SK-N-SH (cell line): ENCODE measurements around the gene MND1. TPM values are rescaled to one million over a fixed set of nuclear protein-coding genes. Genes with fewer than 3 reads are reported as not detected.

ENCODE experiments used
- CTCF ChIA-PET: fragments of 300-600, 350-600 bp; formaldehyde crosslinking; extraction: SDS; loops from one replicate; lab custom pipeline; 2021; lab: Yijun Ruan, JAX
- POLR2A ChIA-PET: fragments of 350-600 bp; sonication (Branson Sonifier 250); formaldehyde crosslinking; extraction: SDS; loops from one replicate; lab custom pipeline; 2020; ENCODE audit warnings: antibody characterized with exemption, inconsistent platforms; lab: Yijun Ruan, JAX
- DNase-seq: peaks from one replicate; pipeline ENCODE4 v3.0.0; 2012
- H2AFZ ChIP-seq: fragments of 200-600 bp; sonication (generic); 2 replicates; pipeline ENCODE4 v1.8.1; 2016; ENCODE audit warnings: antibody characterized with exemption, mild to moderate bottlenecking, low read depth
- H3F3A ChIP-seq: fragments of 200-600 bp; sonication (generic); replicated peaks from 2 replicates; pipeline ENCODE3; 2016; ENCODE audit warnings: antibody characterized with exemption, mild to moderate bottlenecking; ENCODE audit not compliant: insufficient read depth
- H3K27ac ChIP-seq, 2 experiments: fragments of 200-500 bp in 1 of 2; fragments of 200-600 bp in 1 of 2; sonication (Bioruptor generic) in 1 of 2; sonication (generic), shearing (Covaris generic) in 1 of 2; 2 replicates each; pipeline versions ENCODE4 v1.5.1 to v1.6.1; 2014 to 2016; ENCODE audit warnings: low read depth in 2 of 2, inconsistent platforms in 1 of 2, low read length in 1 of 2, mild to moderate bottlenecking in 1 of 2, mixed read lengths in 1 of 2
- H3K27me3 ChIP-seq: fragments of 200-600 bp; sonication (generic), shearing (Covaris generic); 2 replicates; pipeline ENCODE4 v1.6.1; 2016; ENCODE audit warnings: mixed run types; ENCODE audit not compliant: insufficient read depth
- H3K36me3 ChIP-seq, 2 experiments: fragments of 200-500 bp in 1 of 2; fragments of 200-600 bp in 1 of 2; sonication (Bioruptor generic) in 1 of 2; sonication (generic) in 1 of 2; replicated peaks in 1 of 2; 2 replicates each; pipeline versions ENCODE3 to v1.5.1; 2014 to 2016; ENCODE audit warnings: low read length in 1 of 2, mild to moderate bottlenecking in 1 of 2; ENCODE audit not compliant: insufficient read depth in 2 of 2, control insufficient read depth in 1 of 2
- H3K4me1 ChIP-seq, 2 experiments: fragments of 200-500 bp in 1 of 2; fragments of 200-600 bp in 1 of 2; sonication (Bioruptor generic) in 1 of 2; sonication (generic), shearing (Covaris generic) in 1 of 2; 2 replicates each; pipeline versions ENCODE4 v1.5.1 to v1.6.1; 2014 to 2016; ENCODE audit warnings: low read depth in 1 of 2, low read length in 1 of 2, mixed run types in 1 of 2; ENCODE audit not compliant: insufficient read depth in 2 of 2, control insufficient read depth in 1 of 2
- H3K4me2 ChIP-seq: fragments of 200-600 bp; sonication (generic), shearing (Covaris generic); 2 replicates; pipeline ENCODE4 v1.6.1; 2017; ENCODE audit warnings: mixed run types
- H3K4me3 ChIP-seq, 2 experiments: fragments of 200-500 bp in 1 of 2; fragments of 200-600 bp in 1 of 2; sonication (Bioruptor generic) in 1 of 2; sonication (generic), shearing (Covaris generic) in 1 of 2; 2 replicates each; pipeline versions ENCODE4 v1.5.1 to v1.8.1; 2014 to 2016; ENCODE audit warnings: low read depth in 2 of 2, inconsistent platforms in 1 of 2, low read length in 1 of 2, mild to moderate bottlenecking in 1 of 2, mixed read lengths in 1 of 2, moderate library complexity in 1 of 2
- H3K79me2 ChIP-seq: fragments of 200-600 bp; sonication (generic); 2 replicates; pipeline ENCODE4 v1.8.1; 2017; ENCODE audit warnings: mild to moderate bottlenecking; ENCODE audit not compliant: insufficient read depth
- H3K9ac ChIP-seq: fragments of 200-600 bp; sonication (generic); 2 replicates; pipeline ENCODE4 v1.6.1; 2017; ENCODE audit warnings: mixed run types
- H3K9me2 ChIP-seq: fragments of 200-600 bp; sonication (generic); 2 replicates; pipeline ENCODE4 v1.6.1; 2017; ENCODE audit warnings: mixed run types
- H3K9me3 ChIP-seq: fragments of 200-600 bp; sonication (generic); 2 replicates; pipeline ENCODE4 v1.6.1; 2017; ENCODE audit warnings: mixed run types, mild to moderate bottlenecking, moderate library complexity
- H4K20me1 ChIP-seq: fragments of 200-600 bp; sonication (generic); 2 replicates; pipeline ENCODE4 v1.6.1; 2017; ENCODE audit warnings: mild to moderate bottlenecking, mixed run types; ENCODE audit not compliant: insufficient read depth
- CHD2 ChIP-seq: fragments of 150-350 bp; IDR thresholded peaks from 2 replicates; pipeline ENCODE4 v1.6.1; 2018; ENCODE audit warnings: low read length; ENCODE audit not compliant: partially characterized antibody
- ELF1 ChIP-seq: IDR thresholded peaks from 2 replicates; pipeline ENCODE4 v1.4.0; 2012
- EZH2phosphoT487 ChIP-seq: fragments of 200-600 bp; sonication (generic); IDR thresholded peaks from 2 replicates; pipeline ENCODE4 v1.6.1; 2017; ENCODE audit warnings: low read depth, mixed run types, mild to moderate bottlenecking, antibody characterized with exemption, moderate library complexity, borderline replicate concordance
- FOXJ3 ChIP-seq: sonication (generic); formaldehyde crosslinking; IDR thresholded peaks from 2 replicates; pipeline ENCODE4 v1.5.1; 2020; ENCODE audit warnings: mild to moderate bottlenecking, missing genetic modification reagents
- GABPA ChIP-seq: IDR thresholded peaks from 2 replicates; pipeline ENCODE4 v1.4.0; 2012; ENCODE audit warnings: low read depth, mild to moderate bottlenecking
- GATA2 ChIP-seq: sonication (generic); formaldehyde crosslinking; IDR thresholded peaks from 2 replicates; pipeline ENCODE4 v1.5.0; 2020; ENCODE audit warnings: mild to moderate bottlenecking, missing genetic modification reagents
- JUND ChIP-seq: IDR thresholded peaks from 2 replicates; pipeline ENCODE4 v1.4.0; 2012
- MEF2A ChIP-seq: IDR thresholded peaks from 2 replicates; pipeline ENCODE4 v1.4.0; 2012; ENCODE audit warnings: low read depth, borderline replicate concordance
- NFIC ChIP-seq: IDR thresholded peaks from 2 replicates; pipeline ENCODE4 v1.4.0; 2012; ENCODE audit warnings: borderline replicate concordance
- NRF1 ChIP-seq: IDR thresholded peaks from 2 replicates; pipeline ENCODE4 v1.6.1; 2012; ENCODE audit warnings: low read depth, mild to moderate bottlenecking, low read length
- POLR2AphosphoS5 ChIP-seq: IDR thresholded peaks from 2 replicates; pipeline ENCODE4 v1.6.1; 2012; ENCODE audit warnings: low read depth, low read length
- RAD21 ChIP-seq: IDR thresholded peaks from 2 replicates; pipeline ENCODE4 v1.6.1; 2012; ENCODE audit warnings: mild to moderate bottlenecking, low read length
- RCOR1 ChIP-seq: fragments of 150-350 bp; IDR thresholded peaks from 2 replicates; pipeline ENCODE4 v1.6.1; 2017; ENCODE audit warnings: antibody characterized with exemption, low read length
- RFX5 ChIP-seq: IDR thresholded peaks from 2 replicates; pipeline ENCODE4 v1.6.1; 2012; ENCODE audit warnings: mild to moderate bottlenecking, improper control_type of control experiment, low read length
- RXRA ChIP-seq: IDR thresholded peaks from 2 replicates; pipeline ENCODE4 v1.4.0; 2012; ENCODE audit warnings: low read depth, mild to moderate bottlenecking, borderline replicate concordance
- SIN3A ChIP-seq: IDR thresholded peaks from 2 replicates; pipeline ENCODE4 v1.6.1; 2012; ENCODE audit warnings: low read depth, mild to moderate bottlenecking, low read length, moderate library complexity, borderline replicate concordance
- SMC3 ChIP-seq: IDR thresholded peaks from 2 replicates; pipeline ENCODE4 v1.6.1; 2012; ENCODE audit warnings: low read depth, low read length, improper control_type of control experiment
- TCF12 ChIP-seq: IDR thresholded peaks from 2 replicates; pipeline ENCODE4 v1.4.0; 2012
- TEAD4 ChIP-seq: IDR thresholded peaks from 2 replicates; pipeline ENCODE4 v1.4.0; 2012; ENCODE audit warnings: mild to moderate bottlenecking, borderline replicate concordance; ENCODE audit not compliant: insufficient read depth
- USF1 ChIP-seq: IDR thresholded peaks from 2 replicates; pipeline ENCODE4 v1.4.0; 2012; ENCODE audit warnings: low read depth, borderline replicate concordance
- WGBS: methylation state at CpG from one replicate; pipeline ENCODE4 v1.1.6; 2017; ENCODE audit warnings: low lambda C conversion rate; 5-methylcytosine and 5-hydroxymethylcytosine counted together
- polyA plus RNA-seq, 3 experiments: library from polyadenylated mRNA; depleted of rRNA; stranded (reverse); fragments of >200 nt; gene quantifications; 2 replicates each; pipeline ENCODE4 v1.2.3, GENCODE V29; 2012
- TF ChIP-seq, protein P1 (sequence below): IDR thresholded peaks from 2 replicates; pipeline ENCODE4; 2012
- TF ChIP-seq, protein P2 (sequence below): fragments of 150-350 bp; IDR thresholded peaks from 2 replicates; pipeline ENCODE4 v1.6.1; 2017; ENCODE audit warnings: antibody characterized with exemption, low read length, low read depth, borderline replicate concordance
- TF ChIP-seq, protein P3 (sequence below): fragments of 200-600 bp; sonication (generic); IDR thresholded peaks from 2 replicates; pipeline ENCODE4 v1.6.1; 2017; ENCODE audit warnings: antibody characterized with exemption, mild to moderate bottlenecking, moderate library complexity
- TF ChIP-seq, protein P4 (sequence below): IDR thresholded peaks from 2 replicates; pipeline ENCODE4 v1.4.0; 2012; ENCODE audit warnings: low read depth

The MND1 gene
- polyA plus RNA-seq, 1 of the 3 experiments (the other 2 are of a cell fraction), result 2.4 TPM

DNA sequence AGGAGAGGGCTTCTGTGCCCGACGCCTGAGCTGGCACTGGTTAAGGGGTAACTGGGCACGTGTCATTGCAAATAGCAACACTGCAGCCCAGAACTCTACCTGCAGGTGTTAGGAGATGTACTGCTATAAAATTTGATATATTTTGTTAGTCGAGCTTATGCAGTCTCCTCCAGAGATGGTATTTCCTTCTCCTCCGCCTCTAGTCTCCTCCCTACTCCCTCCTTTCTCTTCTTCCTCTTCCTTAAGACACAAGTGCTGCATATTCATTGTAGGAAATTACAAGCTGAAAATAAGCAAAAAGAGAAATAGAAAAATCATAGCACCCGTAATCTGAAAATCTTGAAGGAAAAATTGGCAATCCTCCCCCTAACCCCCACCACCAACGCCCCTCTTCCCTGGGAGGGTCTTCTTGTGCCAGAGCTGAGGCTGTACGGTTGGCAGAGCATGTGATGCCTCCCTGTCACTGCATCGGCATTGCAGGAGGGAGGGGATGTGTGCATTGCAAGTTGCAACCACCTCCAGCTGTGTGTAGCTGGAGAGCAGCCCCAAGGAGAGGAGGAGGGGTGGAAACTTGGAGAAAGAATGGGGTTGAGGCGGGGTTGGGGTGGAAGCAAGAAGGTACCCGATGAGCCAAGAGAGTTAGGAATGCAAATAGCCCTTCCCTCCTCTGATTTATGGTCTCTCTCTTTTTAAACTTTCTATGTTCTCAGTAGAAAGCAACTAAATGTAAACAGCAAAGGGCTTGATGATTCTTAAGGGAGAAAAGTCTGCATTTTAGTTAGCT is 48.3 kb upstream of the MND1 start:
- Histone ChIP-seq H3K4me2 (no peak overlapping the region), H2AFZ (no peak overlapping the region)

GRCh38 chr4:153297116-153297515 is 47.4 kb upstream of the MND1 start:
- no peak for DNase-seq
- Histone ChIP-seq H3K27ac (no peak overlapping the region), H3K9me2 (no peaks in the 10 kb centered on the region), H4K20me1 (no peaks in the 10 kb centered on the region), H3F3A (no peaks in the 10 kb centered on the region), H3K4me2 (no peak overlapping the region), H3K9ac (no peak overlapping the region), H3K36me3 (peaks cover 44 to 46% of the 10 kb centered on the region in 2 experiments), H3K27me3 (no peaks in the 10 kb centered on the region), H3K4me3 (no peak overlapping the region), H3K9me3 (peaks cover 14% of the 10 kb centered on the region; the same call in 1 of the 2 replicates), H3K4me1 (peaks cover 0 to 6% of the 10 kb centered on the region in 2 experiments; a peak in 2 of 4 replicates), H3K79me2 (0 out of 2 replicates have a peak, but pooled peaks cover 7% of the 10 kb centered on the region), H2AFZ (no peak overlapping the region)
- ChIA-PET POLR2A (no interaction called here), CTCF (interaction anchor here (0.9 to 1.5 kb wide), 3 partner anchors 9 to 154 kb away, joined by 3 read pairs; no protein-coding TSS in a partner anchor)
- WGBS, result 97% methylated on average over 7 of the region's 8 CpGs
- no peak for TF ChIP-seq USF1
- TF ChIP-seq ELF1, result no peak
- no peak for TF ChIP-seq SIN3A
- no peak for TF ChIP-seq RAD21
- no peak for TF ChIP-seq RFX5
- no peak for TF ChIP-seq GATA2
- TF ChIP-seq NFIC, result no peak
- no peak for TF ChIP-seq RXRA
- TF ChIP-seq, protein P1, sequence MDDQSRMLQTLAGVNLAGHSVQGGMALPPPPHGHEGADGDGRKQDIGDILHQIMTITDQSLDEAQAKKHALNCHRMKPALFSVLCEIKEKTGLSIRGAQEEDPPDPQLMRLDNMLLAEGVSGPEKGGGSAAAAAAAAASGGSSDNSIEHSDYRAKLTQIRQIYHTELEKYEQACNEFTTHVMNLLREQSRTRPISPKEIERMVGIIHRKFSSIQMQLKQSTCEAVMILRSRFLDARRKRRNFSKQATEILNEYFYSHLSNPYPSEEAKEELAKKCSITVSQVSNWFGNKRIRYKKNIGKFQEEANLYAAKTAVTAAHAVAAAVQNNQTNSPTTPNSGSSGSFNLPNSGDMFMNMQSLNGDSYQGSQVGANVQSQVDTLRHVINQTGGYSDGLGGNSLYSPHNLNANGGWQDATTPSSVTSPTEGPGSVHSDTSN, result no peak
- TF ChIP-seq, protein P2, sequence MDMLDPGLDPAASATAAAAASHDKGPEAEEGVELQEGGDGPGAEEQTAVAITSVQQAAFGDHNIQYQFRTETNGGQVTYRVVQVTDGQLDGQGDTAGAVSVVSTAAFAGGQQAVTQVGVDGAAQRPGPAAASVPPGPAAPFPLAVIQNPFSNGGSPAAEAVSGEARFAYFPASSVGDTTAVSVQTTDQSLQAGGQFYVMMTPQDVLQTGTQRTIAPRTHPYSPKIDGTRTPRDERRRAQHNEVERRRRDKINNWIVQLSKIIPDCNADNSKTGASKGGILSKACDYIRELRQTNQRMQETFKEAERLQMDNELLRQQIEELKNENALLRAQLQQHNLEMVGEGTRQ, result no peak
- TF ChIP-seq MEF2A, result no peak
- no peak for TF ChIP-seq POLR2AphosphoS5
- TF ChIP-seq, protein P3, sequence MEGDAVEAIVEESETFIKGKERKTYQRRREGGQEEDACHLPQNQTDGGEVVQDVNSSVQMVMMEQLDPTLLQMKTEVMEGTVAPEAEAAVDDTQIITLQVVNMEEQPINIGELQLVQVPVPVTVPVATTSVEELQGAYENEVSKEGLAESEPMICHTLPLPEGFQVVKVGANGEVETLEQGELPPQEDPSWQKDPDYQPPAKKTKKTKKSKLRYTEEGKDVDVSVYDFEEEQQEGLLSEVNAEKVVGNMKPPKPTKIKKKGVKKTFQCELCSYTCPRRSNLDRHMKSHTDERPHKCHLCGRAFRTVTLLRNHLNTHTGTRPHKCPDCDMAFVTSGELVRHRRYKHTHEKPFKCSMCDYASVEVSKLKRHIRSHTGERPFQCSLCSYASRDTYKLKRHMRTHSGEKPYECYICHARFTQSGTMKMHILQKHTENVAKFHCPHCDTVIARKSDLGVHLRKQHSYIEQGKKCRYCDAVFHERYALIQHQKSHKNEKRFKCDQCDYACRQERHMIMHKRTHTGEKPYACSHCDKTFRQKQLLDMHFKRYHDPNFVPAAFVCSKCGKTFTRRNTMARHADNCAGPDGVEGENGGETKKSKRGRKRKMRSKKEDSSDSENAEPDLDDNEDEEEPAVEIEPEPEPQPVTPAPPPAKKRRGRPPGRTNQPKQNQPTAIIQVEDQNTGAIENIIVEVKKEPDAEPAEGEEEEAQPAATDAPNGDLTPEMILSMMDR, result no peak
- TF ChIP-seq FOXJ3 (CRISPR knock-in tag), result no peak

More for the DNA sequence above, 48.3 kb upstream of the MND1 start:
- Histone ChIP-seq H3K36me3 (peaks cover 42 to 53% of the 10 kb centered on the region in 2 experiments), H3K9ac (no peak overlapping the region), H3K9me3 (peaks cover 8% of the 10 kb centered on the region; the same call in 1 of the 2 replicates), H3K4me3 (no peak overlapping the region), H3K27ac (no peak overlapping the region), H3K27me3 (no peaks in the 10 kb centered on the region), H3K4me1 (peaks cover 0 to 6% of the 10 kb centered on the region in 2 experiments; a peak in 2 of 4 replicates), H3K79me2 (no peaks in the 10 kb centered on the region), H3K9me2 (no peaks in the 10 kb centered on the region), H3F3A (no peaks in the 10 kb centered on the region), H4K20me1 (no peaks in the 10 kb centered on the region)
- CTCF ChIA-PET, result interaction anchor here (0.9 to 1.5 kb wide), 3 partner anchors 10 to 154 kb away, joined by 3 read pairs; no protein-coding TSS in a partner anchor
- TF ChIP-seq ELF1 (no peak), FOXJ3 (CRISPR knock-in tag) (no peak), RFX5 (no peak), NRF1 (no peak), TEAD4 (no peak), SMC3 (no peak), USF1 (no peak), RCOR1 (no peak), JUND (no peak), TCF12 (no peak), GABPA (no peak), NFIC (no peak), CHD2 (no peak), EZH2phosphoT487 (no peak)
- TF ChIP-seq, protein P4, sequence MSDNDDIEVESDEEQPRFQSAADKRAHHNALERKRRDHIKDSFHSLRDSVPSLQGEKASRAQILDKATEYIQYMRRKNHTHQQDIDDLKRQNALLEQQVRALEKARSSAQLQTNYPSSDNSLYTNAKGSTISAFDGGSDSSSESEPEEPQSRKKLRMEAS, result no peak
- no peak for DNase-seq
- 70% methylated on average over 8 of the region's 11 CpGs for WGBS
- POLR2A ChIA-PET, result no interaction called here
